ENCODE data around the gene LRP1B. TPM values are rescaled to one million over a fixed set of nuclear protein-coding genes. Genes with fewer than 3 reads are reported as not detected.

LRP1B gene
- total and polyA plus RNA-seq, 2 of the 8 experiments (the other 6 are each of a cell fraction or from before 2014, with no cell fraction given), result 0.03 TPM; not detected in 1

DNA sequence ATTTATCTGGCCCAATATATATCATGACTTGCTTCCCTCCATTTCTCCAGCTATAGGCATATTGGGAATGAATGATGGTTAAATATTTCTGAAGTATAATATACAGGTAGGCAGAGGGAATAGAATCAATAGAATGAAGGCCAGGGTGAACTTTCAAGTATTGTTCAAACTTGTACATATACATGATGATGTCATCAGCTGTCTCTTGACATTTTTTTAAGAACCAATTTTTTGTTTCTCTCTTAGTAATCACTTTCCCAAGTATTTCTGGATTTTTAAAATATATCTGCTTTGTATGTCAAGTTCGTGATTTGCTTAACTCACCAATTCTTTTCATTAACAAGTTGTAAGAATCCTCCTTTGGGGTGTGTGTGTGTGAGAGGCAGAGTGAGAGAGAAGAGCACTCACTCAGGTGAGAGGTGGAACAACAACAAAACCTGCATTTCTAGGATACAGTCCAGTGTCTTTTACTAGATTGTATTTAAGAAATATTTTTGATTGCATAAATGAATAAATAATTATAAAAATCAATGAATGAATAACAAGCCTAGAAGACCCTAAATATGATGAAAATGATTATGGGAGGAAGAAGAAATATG, 1239.1 kb downstream of the LRP1B start (continued):
- no peak for TF ChIP-seq RBBP5 (IDR thresholded peaks at IDR 0.05; ENCODE audit: borderline replicate concordance, low read depth, low read length)
- TF ChIP-seq RAD21 (IDR thresholded peaks at IDR 0.05 in 1 of 2, conservative IDR thresholded peaks at IDR 0.05 in 1 of 2; ENCODE audit: low read depth in 2 of 2, low read length in 2 of 2), result peak; percentile 28 to 29; a peak in 2 of 4 replicates
- no peak for TF ChIP-seq BRCA1 (IDR thresholded peaks at IDR 0.05; ENCODE audit: low read depth, low read length)
- TF ChIP-seq CBX8 (IDR thresholded peaks at IDR 0.05; ENCODE audit: borderline replicate concordance, low read depth, low read length), result no peak

Measured in H1 (cell line).